SU-DHL-6 (cell line): ENCODE data around the gene TICRR.

Experiments
- EZH2phosphoT487 ChIP-seq: fragments of 200-600 bp; sonication (generic), shearing (Covaris generic); conservative IDR thresholded peaks from 2 replicates; pipeline ENCODE4 v1.6.1; 2018; ENCODE audit warnings: mild to moderate bottlenecking, antibody characterized with exemption, low read length, moderate library complexity, mixed read lengths
- TF ChIP-seq, protein P1 (sequence below): fragments of 200-600 bp; sonication (generic); IDR thresholded peaks from one replicate; pipeline ENCODE4 v1.5.1; 2017; ENCODE audit warnings: antibody characterized with exemption, mild to moderate bottlenecking, low read length, moderate library complexity; ENCODE audit not compliant: insufficient read depth, poor library complexity, severe bottlenecking

- TF ChIP-seq, protein P1, sequence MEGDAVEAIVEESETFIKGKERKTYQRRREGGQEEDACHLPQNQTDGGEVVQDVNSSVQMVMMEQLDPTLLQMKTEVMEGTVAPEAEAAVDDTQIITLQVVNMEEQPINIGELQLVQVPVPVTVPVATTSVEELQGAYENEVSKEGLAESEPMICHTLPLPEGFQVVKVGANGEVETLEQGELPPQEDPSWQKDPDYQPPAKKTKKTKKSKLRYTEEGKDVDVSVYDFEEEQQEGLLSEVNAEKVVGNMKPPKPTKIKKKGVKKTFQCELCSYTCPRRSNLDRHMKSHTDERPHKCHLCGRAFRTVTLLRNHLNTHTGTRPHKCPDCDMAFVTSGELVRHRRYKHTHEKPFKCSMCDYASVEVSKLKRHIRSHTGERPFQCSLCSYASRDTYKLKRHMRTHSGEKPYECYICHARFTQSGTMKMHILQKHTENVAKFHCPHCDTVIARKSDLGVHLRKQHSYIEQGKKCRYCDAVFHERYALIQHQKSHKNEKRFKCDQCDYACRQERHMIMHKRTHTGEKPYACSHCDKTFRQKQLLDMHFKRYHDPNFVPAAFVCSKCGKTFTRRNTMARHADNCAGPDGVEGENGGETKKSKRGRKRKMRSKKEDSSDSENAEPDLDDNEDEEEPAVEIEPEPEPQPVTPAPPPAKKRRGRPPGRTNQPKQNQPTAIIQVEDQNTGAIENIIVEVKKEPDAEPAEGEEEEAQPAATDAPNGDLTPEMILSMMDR: no peak
- TF ChIP-seq EZH2phosphoT487: no peak
Observed at GRCh38 chr15:89628301-89628700, 53.0 kb downstream of the TICRR start.
